Adrenal gland (tissue), 5 donors: ENCODE results near the gene TCTN1.

Source experiments
- POLR2A ChIP-seq, 2 donors: fragments of 450-650 bp; IDR thresholded peaks; one replicate each; pipeline ENCODE4 v1.6.1; 2017; ENCODE audit warnings: antibody characterized with exemption in 2 of 2, mild to moderate bottlenecking in 2 of 2, moderate library complexity in 1 of 2
- TF ChIP-seq, protein P1 (sequence below), 6 experiments: fragments of 450-650 bp in 4 of 6; fragments of 200-600 bp in 2 of 6; sonication (generic) in 1 of 6; IDR thresholded peaks; 1 replicate in 5 of 6; 2 replicates in 1 of 6; pipeline versions ENCODE4 v1.5.1 to v1.8.0; 2016 to 2021; ENCODE audit warnings: antibody characterized with exemption in 6 of 6, mild to moderate bottlenecking in 2 of 6, moderate library complexity in 1 of 6
- donor health status: DM: no; HTN: no; CAD: no.

DNA sequence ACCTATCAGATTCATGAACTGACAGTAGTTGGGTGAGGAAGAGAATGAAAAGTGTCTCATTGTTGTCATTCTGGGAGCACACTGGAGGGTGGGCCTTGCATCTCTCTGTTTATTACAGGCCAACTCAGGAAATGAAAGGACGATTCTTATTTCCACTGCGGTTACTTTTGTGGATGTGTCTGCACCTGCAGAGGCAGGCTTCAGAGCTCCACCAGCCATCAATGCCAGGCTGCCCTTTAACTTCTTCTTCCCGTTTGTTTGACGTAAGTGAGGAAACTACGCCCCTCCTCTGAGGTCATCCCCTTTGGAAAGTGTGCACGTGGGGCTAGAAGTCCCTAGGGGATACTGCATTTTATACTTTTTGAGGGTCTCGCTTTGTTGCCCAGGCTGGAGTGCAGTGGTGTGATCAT lies 33.7 kb downstream of the TCTN1 start:
- TF ChIP-seq, protein P1, sequence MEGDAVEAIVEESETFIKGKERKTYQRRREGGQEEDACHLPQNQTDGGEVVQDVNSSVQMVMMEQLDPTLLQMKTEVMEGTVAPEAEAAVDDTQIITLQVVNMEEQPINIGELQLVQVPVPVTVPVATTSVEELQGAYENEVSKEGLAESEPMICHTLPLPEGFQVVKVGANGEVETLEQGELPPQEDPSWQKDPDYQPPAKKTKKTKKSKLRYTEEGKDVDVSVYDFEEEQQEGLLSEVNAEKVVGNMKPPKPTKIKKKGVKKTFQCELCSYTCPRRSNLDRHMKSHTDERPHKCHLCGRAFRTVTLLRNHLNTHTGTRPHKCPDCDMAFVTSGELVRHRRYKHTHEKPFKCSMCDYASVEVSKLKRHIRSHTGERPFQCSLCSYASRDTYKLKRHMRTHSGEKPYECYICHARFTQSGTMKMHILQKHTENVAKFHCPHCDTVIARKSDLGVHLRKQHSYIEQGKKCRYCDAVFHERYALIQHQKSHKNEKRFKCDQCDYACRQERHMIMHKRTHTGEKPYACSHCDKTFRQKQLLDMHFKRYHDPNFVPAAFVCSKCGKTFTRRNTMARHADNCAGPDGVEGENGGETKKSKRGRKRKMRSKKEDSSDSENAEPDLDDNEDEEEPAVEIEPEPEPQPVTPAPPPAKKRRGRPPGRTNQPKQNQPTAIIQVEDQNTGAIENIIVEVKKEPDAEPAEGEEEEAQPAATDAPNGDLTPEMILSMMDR (IDR thresholded peaks at IDR 0.05), result no peak
- no peak for TF ChIP-seq POLR2A (IDR thresholded peaks at IDR 0.05)
